ENCODE measurements around the gene LDB2.

GRCh38 chr4:16524406-16524805, 374.0 kb downstream of the LDB2 start:
- TF ChIP-seq, protein P1, sequence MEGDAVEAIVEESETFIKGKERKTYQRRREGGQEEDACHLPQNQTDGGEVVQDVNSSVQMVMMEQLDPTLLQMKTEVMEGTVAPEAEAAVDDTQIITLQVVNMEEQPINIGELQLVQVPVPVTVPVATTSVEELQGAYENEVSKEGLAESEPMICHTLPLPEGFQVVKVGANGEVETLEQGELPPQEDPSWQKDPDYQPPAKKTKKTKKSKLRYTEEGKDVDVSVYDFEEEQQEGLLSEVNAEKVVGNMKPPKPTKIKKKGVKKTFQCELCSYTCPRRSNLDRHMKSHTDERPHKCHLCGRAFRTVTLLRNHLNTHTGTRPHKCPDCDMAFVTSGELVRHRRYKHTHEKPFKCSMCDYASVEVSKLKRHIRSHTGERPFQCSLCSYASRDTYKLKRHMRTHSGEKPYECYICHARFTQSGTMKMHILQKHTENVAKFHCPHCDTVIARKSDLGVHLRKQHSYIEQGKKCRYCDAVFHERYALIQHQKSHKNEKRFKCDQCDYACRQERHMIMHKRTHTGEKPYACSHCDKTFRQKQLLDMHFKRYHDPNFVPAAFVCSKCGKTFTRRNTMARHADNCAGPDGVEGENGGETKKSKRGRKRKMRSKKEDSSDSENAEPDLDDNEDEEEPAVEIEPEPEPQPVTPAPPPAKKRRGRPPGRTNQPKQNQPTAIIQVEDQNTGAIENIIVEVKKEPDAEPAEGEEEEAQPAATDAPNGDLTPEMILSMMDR (IDR thresholded peaks at IDR 0.05 in 4 of 5, conservative IDR thresholded peaks at IDR 0.05 in 1 of 5), result no peak
- no peak for TF ChIP-seq POLR2A (IDR thresholded peaks at IDR 0.05)
